ENCODE measurements around the gene MED15. TPM values are rescaled to one million over a fixed set of nuclear protein-coding genes. Genes with fewer than 3 reads are reported as not detected.

Gene MED15
- polyA plus RNA-seq, 10 donors = 29.6 to 48.2 (median 38.3) TPM

- DNase-seq = peak in 1 of 3 donors; percentile 92
Observed at GRCh38 chr22:20569059-20570058, 61.9 kb downstream of the MED15 start.

GRCh38 chr22:20571078-20571503 is 63.7 kb downstream of the MED15 start:
- peak in 1 of 3 donors; percentile 1 for DNase-seq

- no peak for DNase-seq
Observed at GRCh38 chr22:20571531-20572007, 64.2 kb downstream of the MED15 start.

- no peak for DNase-seq
Observed at GRCh38 chr22:20572132-20572802, 64.9 kb downstream of the MED15 start.

GRCh38 chr22:20573176-20573832 is 65.9 kb downstream of the MED15 start:
- no peak for DNase-seq

- DNase-seq = no peak
Observed at GRCh38 chr22:20573833-20574615, 66.6 kb downstream of the MED15 start.

- DNase-seq = no peak
Observed at GRCh38 chr22:20574920-20575353, 67.5 kb downstream of the MED15 start.

GRCh38 chr22:20575724-20576444 is 68.5 kb downstream of the MED15 start:
- no peak for DNase-seq

- DNase-seq = no peak
Observed at GRCh38 chr22:20576445-20576816, 69.0 kb downstream of the MED15 start.

GRCh38 chr22:20577045-20577444 is 69.6 kb downstream of the MED15 start:
- no peak for DNase-seq

- DNase-seq = no peak
Observed at GRCh38 chr22:20577549-20577975, 70.2 kb downstream of the MED15 start.

- no peak for DNase-seq
Observed at GRCh38 chr22:20578192-20578591, 70.8 kb downstream of the MED15 start.

- DNase-seq = no peak
Observed at GRCh38 chr22:20578707-20579106, 71.3 kb downstream of the MED15 start.

- no peak for DNase-seq
Observed at GRCh38 chr22:20579273-20580120, 72.1 kb downstream of the MED15 start.

- DNase-seq = no peak
Observed at GRCh38 chr22:20580179-20580578, 72.8 kb downstream of the MED15 start.

- no peak for DNase-seq
Observed at GRCh38 chr22:20580611-20581502, 73.4 kb downstream of the MED15 start.

- no peak for DNase-seq
Observed at GRCh38 chr22:20581503-20582170, 74.2 kb downstream of the MED15 start.

- no peak for DNase-seq
Observed at GRCh38 chr22:20582171-20582511, 74.7 kb downstream of the MED15 start.

All from muscle of back (tissue), 11 donors.